Activated CD4-positive, alpha-beta T cell treated with anti-CD3 and anti-CD28 coated beads, Interleukin-2, amount 50 U/mL, for 1 hour (primary cell): Measurements from ENCODE around the gene HSP90B1.
A peak's percentile ranks its signal among the peaks of the same experiment; 100 is the strongest.

Experiments
- DNase-seq: peaks from one replicate; pipeline ENCODE4 v3.0.0-alpha.2; 2020

HSP90B1 gene

DNA sequence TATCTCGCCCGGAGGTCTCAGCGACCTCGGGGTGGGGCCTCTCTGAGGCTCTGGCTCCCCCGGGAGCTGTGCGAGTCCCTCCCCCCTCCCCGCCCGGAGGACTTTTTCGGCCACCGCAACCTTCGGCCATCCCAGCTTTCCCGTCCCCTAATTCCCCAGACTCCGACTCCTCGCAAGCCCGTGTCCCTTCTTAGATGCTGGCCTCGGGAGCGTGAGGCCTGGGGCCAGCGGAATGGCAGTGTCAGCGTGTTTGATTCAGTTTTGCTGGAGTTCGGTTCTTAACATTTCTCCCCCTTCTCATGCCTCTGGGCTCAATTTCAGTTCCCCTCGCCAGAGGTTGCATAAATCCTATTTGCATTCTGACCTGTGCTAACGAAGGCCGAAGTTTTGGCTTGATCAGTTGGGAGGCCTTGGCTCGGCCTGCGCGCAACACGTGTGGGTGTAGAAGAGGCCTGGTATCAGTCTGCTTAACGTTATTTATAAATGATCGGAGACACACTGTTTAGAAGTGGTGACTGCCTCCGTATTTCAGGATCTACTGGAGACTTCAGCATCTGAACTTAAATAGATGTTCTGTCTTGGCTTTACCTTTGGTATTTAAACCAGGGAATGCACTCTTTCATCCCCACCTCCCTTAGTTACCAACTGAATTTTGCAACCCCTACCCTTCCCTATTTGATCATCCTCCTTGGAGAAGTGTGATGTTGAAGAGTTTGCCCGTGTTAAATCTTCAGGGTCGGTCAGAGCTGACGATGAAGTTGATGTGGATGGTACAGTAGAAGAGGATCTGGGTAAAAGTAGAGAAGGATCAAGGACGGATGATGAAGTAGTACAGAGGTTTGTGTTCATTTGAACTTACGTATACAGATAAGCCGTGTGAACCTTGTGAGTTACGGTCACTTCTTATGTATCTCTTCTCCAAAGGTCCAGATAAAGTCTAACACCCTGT, 851 bp downstream of the HSP90B1 start:
- peak; percentile 18 for DNase-seq

DNA sequence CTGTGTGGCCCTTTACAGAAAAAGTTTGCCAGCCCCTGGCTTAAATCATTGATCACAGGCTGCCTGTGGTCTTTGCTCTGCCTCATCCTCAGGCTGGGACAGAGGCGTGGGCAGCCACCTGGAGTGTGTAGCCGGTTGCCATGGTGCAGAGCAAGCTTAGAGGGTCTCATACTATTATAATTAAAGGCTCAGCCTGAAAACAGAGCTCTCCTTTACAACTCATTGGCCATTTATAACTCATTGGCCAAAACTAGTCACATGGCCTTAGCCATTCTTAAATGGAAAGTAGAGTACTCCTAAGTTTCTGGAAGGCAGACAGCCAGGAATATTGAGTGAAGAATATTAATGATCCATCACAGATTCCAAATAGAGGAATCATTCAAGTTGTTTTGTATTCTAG, 3.0 kb downstream of the HSP90B1 start:
- DNase-seq = no peak

DNA sequence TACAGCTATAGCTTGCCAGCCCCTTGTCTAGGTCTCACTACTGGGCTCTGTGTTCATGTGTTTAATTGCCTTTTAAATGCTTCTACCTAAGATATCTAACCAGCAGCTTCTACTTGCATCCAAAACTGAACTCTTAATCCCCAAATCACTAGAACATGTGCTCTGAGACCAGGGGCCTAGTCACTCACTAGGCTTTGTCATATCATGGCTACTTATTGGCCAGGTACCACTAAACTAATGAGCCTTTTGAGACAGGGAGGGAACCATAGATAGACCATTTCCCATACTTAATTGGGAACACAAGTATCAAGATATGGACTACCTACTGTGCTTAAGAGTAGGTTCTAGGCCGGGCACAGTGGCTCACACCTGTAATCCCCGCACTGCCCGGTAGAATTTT, 6.5 kb downstream of the HSP90B1 start:
- DNase-seq = no peak

DNA sequence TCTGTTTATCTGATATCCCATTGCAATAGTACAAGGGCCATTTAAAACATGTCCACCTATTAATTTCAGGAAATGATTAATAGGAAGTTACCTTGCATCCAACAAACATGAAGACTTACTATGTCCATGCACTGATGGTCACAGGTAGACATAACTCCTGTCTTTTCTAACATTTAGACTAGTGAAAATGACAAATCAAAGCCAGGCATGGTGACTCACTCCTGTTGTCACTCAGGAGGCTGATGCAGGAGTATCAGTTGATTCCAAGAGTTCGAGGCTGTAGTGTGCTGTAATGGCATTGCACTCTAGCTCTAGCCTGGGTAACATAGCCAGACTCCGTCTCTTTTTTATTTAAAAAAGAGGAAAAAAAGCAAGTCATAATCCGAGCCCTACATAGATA, 14.8 kb downstream of the HSP90B1 start:
- DNase-seq = no peak

DNA sequence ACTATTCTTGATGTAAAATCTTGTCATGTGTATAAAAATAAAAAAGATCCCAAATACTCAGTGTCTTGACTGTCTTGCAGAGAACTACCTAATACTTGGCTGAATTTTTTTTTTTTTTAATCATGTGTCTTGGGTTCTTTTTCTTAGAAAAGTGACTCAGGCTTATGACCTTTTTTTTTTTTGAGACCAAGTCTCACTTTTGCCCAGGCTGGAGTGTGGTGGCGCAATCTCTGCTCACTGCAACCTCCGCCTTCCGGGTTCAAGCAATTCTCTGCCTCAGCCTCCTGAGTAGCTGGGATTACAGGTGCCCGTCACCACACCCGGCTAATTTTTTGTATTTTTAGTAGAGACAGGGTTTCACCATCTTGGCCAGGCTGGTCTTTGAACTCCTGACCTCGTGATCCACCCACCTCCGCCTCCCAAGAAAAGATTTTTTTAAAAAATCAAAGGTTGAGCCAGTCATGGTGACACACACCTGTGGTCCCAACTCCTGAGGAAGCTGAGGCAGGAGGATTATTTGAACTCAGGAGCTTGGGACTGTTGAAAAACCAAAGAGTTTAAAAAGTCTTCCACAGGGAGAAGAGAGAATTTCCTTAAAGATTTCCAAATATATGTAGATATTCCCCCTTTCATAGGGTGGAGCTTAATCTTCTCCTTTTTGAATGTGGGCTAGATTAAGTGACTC, 17.8 kb downstream of the HSP90B1 start:
- DNase-seq = no peak

DNA sequence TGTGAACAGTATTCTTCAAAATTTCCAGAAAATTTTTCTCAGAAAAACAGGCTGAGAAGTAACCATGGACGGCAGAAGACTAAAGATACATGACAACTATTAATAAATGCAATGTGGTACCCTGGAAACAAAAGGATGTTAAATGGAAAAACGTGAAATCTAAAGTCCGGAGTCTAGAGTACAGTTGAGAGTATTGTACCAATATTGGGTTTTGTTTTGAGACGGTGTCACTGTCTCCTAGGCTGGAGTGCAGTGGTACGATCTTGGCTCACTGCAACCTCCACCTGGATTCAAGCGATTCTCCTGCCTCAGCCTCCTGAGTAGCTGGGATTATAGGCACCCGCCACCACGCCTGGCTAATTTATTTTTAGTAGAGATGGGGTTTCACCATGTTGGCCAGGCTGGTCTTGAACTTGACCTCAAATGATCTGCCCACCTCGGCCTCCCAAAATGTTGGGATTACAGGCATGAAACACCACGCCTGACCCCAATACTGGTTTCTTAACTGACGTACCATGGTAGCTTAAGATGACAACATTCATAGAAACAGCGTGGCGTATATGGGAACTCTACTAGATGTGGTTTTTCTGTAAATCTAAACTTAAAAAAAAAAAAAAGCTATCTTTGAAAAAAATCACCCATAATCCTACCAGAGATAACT, 18.7 kb downstream of the HSP90B1 start:
- no peak for DNase-seq

DNA sequence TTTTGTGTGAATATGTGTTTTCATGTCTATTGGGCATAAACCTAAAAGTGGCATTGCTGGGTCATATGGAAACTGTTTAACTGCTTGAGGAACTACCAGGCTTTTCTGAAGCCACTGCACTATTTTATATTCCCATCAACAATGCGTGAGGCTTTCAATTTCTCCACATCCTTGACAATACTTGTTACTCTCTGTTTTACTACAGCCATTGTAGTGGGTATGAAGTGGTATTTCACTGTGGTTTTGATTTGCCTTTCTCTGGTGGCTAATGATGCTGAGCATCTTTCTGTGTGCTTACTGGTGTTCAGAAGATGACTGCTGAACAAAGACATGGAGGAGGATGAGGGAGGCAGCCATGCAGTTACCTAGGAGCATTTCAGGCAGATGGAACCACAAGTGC, 22.3 kb downstream of the HSP90B1 start:
- DNase-seq = no peak

DNA sequence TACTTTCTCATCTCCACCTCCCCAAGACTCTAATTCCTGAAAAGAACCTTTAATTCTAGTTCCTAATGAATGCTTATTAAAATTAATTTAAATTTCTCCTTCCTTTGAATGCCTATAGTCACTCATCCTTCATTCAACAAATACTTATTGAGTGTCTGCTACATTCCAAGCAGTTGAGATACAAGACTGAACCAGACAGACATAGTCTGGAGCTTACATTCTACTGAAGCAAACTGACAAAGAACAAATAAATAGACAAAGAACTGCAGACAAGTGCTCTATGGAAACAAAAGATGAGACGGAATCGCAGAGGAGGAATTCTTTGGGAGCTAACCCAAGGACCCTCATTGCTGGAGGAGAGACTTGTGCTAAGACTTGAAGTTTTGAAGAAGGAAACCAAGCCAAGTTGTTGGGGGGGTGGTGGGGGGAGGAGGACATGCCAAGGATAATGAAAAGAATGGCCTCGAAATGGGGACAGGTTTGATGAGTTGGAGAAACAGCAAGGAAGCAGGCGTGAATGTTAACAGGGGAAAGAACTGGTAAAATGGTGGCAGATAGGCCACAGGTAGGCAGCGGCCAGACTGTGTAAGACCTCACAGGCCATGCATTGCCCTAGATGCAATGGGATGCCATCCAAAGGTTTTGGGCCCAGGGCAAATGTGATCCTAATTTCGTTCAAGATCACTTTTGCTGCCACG, 25.8 kb downstream of the HSP90B1 start:
- no peak for DNase-seq

DNA sequence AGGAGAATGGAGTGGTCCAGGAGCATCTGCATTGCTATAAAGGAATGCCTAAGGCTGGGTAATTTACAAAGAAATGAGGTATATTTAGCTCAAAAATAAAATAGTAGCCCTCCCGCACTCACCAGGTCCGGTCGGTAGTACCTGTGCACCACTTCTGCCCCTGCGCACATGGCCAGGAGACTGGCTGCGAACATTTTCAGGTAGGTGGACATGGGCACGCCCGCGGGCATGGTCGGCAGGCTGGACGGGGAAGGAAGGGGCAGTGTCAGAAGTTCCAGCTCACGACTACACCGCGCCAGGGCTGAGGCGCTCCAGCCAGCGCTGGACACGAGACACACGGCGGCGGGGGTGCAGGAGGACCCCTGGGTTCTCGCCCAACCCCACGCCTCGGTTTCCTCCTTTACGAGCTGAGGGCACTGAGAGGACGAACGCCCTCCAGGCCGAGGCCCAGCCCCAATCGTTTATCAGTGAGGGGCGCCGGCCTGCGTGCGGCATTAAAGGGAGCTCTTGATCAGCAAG, 26.4 kb downstream of the HSP90B1 start:
- DNase-seq = no peak

DNA sequence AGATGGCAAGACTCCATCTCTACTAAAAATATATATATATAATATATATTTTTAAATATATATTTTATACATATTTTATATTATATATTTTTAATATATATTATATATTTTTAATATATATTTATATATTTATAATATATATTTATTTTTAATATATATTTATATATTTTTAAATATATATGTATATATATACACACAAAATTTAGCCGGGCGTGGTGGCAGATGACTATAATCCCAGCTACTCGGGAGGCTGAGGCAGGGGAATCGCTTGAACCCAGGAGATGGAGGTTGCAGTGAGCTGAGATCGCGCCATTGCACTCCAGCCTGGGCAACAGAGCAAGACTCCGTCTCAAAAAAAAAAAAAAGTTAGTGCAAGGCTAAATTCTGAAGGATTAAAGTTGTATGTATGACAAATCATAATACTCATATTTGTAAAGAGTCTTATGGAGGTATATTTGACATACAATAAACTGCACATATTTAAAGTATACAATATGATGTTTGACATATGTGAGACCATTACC, 27.7 kb downstream of the HSP90B1 start:
- DNase-seq = no peak

DNA sequence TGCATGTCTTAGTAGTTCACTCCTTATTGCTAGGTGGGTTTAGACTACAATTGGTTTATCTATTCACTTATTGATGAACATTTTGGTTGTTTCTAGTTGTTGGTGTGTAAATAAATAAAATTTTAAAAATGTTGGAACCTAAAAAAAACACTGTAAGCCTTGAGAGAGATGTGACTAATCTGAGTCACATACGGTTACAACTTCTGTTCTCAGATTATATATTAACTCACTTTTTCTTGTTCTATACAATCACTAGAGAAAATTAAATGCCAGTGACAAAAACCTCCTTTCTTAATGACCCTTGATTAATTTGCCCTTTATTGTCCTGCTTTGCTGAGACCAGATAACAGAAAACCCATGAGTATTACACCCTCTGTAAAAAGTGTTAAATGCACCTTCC, 28.4 kb downstream of the HSP90B1 start:
- DNase-seq = no peak

DNA sequence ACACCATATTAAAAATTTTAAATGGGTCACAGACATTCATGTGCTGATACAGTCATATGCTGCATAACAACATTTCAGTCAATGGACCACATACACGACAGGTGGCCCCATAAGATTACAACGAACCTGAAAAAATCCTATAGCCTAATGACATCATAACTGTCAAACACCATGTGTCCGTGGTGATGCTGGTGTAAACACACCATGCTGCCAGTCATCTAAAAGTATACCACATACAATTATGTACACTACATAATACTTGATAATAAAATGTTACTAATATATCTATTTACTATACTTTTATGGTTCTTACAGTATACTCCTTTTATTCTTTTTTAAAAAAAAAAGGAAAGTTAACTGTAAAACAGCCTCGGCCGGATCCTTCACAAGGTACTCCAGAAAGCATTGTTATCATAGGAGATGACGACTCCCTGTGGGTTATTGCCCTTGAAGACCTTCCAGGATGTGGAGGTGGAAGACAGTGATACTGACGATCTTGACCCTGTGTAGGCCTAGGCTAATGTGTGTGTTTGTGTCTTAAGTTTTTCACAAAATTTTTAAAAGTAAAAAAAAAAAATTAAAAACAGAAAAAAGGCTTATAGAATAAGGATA, 30.5 kb downstream of the HSP90B1 start:
- no peak for DNase-seq

DNA sequence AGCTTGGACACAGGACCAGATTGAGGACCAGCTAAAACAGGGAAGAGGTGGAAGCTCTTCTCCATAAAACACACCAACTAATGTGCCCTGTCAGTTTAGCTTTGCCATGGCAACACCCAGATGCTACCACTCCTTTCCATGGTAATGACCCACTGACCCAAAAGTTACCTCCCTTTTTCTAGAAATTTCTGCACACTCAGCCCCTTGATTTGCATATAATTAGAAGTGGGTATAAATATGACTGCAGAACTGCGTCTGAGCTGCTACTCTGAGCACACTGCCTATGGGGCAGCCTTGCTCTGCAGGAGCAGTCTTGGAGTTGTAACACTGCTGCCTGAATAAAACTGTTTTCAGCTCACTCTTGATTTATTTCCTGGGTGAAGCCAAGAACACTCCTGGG, 32.3 kb downstream of the HSP90B1 start:
- DNase-seq = no peak

DNA sequence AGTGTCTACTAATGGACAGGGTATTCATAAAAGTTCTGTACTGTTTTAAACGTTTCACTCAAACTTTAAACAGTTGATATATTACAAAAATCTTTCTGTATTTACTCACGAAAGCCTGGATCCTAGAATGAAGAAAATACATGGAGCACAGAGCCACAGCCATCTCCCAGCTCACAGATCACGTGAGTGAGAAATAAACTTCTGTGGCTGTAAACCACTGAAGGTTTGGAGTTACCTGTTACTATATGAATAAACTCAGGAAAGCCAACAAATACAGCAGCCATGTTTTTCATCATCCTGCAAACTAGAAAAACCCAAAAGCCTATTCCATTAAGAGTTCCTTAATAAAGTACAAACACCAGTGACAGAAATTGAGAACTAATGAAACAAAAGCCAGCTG, 34.6 kb downstream of the HSP90B1 start:
- no peak for DNase-seq

DNA sequence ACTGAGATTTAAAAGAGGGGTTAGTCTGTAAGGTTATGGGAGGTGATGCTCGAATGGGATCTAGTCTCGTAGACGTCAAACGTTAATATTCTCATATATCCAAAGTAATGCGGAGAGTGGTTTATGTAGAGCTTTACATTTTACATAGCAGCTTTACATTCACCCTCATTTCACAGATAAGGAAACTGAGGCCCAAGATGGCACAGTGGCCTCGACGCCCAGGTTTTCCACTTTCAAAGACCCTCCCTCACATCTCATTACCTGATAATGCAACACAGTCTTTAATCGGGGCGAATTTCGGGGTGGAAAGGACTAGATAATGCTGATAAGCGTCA, 35.0 kb downstream of the HSP90B1 start:
- DNase-seq = no peak

DNA sequence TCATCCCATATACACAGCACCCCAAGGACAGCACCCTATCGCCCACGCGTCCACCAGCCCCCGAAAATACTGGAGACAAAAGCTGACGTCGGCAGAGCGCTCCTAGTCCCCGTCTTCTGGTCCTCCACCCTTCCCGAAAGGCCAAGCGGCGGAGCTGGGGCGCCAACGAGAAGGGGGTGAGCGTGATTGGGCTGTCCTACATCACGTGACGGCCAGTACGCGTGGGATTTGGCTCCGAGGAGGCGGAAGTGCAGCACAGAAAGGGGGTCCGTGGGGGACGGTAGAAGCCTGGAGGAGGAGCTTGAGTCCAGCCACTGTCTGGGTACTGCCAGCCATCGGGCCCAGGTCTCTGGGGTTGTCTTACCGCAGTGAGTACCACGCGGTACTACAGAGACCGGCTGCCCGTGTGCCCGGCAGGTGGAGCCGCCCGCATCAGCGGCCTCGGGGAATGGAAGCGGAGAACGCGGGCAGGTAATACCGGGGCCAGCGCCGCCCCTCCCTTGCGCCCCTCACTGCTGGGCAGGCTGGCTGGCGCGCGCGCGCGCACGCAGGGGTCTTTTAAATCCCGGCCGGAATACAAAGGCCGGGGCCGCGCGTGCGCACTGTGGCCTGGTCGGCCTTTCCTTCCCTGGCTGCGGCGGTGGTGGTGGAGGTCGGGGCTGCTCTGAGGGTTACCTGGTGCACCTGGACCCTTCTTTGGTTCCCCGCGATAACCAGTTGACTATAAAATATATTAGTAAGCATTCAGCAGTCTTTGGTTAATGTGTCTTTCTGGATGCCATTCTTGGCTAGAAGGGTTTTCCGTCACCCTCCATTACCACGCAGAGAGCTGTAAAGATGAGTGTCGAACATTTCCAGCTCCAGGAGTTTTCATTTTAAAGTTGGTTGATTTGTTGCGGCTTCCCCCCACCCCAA, 35.6 kb downstream of the HSP90B1 start, which contains the start of gene TDG:
TSS of gene TDG (plus strand) at position 283 of the 915 bp plus-strand sequence. CDS start at position 449, 166 bp downstream.
- peak; percentile 95 for DNase-seq

DNA sequence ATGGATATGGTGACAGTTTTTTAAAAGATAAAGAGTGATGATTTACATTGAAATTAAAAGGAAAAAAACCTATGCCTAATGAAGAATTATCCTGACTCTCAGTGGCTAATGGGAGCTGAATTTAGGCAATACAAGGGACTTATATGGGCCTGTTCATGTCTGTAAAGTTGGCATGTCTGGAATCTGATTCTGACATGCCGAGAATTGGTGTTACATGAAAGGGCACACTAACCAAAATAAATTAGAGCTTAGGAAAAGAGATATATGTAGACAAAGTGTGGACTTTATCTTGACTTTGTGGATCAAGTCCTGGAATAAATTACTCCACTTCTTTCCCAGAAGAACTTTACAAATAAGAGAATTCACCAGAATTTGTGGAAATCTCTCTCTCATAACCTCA, 36.5 kb downstream of the HSP90B1 start:
- DNase-seq = no peak

DNA sequence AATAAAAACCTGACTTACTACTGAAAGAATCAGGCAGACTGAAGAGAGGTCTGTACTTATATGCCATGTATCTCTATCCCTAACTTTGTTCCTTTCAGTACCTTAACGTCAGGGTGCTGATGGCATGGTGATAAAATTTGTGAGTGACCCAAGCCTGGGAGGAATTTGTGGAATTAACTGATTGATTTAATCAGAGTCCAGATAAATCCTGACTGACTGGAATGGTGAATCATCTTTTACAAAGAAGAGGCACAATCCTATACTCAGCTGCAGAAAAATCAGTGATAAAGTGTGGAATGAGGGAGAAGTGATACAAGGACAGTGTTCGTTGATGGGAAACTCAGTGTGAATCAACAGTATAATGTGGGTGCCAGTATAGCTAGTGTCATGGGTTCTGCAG, 39.2 kb downstream of the HSP90B1 start:
- no peak for DNase-seq

DNA sequence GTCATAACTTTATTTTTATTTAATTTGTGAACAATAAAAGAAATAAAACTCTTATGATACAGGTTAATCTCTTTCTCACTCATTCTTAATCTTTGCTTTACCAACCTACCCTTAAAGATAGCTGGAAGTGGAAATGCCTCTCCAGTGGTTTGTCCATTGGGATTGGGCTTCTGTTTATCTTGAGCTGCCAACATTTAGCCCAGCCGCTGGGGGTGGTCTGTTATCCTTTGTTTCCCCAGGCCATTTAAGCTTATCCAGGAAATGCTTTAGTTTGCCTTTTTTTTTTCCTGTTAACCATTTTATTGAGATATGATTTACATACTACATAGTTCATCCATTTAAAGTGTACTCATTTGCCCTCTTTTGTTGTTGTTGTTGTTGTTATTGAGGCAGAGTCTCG, 43.7 kb downstream of the HSP90B1 start:
- no peak for DNase-seq

DNA sequence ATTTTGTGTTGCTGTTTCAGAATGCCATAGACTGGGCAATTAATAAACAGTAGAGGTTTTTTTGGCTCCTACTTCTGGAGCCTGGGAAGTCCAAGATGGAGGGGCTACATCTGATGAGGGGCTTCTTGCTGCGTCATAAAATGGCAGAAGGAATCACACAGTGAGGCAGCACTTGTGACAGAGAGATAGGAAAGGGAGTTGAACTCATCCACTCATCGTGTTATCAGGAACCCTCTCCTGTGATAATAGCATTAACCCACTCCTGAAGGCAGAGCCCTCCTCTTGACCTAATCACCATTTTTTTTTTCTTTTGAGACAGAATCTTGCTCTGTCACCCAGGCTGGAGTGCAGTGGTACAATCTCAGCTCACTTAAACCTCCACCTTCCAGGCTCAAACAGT, 45.2 kb downstream of the HSP90B1 start:
- DNase-seq = no peak

DNA sequence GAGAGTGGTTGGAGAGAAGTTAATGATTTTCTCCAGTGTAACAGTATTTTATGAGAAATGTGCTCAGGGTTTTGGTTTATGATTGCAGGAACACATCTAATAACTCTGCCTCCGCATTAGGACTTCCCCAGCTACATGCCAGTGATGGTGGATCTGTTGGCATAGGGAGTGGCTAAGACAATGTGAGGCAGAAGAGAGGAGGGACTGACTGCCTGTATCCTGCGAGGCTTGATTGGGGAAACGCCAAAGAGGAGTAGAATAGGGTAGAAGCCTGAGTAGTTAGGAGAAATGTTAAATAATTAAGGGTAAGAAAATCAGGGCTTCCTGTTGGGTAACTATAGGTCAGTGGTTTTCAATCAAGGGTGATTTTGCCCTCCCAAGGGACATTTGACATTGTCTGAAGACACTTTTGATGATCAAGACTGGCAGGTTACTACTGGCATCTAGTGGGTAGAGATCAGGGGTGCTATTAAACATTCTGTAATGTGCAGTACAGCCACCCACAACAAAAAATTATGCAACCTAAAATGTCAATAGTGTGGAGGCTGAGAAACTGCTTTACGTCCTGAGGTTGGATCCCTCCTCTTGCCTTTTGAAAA, 48.3 kb downstream of the HSP90B1 start:
- no peak for DNase-seq
